Hematopoietic multipotent progenitor cell treated with erythropoietin and hydrocortisone succinate and interleukin-3 and kit ligand, for 17 days (in vitro differentiated cells): ENCODE data around the gene GLRX5.

Experiments
- DNase-seq: peaks from one replicate; pipeline ENCODE4 v3.0.0-alpha.2; 2015; ENCODE audit warnings: low spot score

GLRX5 gene

GRCh38 chr14:95518045-95518751 lies 16.7 kb upstream of the GLRX5 start:
- DNase-seq = peak; percentile 28

- DNase-seq = peak; percentile 42
Observed at GRCh38 chr14:95519699-95520098, 15.2 kb upstream of the GLRX5 start.

GRCh38 chr14:95520346-95520745 lies 14.5 kb upstream of the GLRX5 start:
- peak; percentile 28 for DNase-seq

GRCh38 chr14:95521001-95521400 lies 13.8 kb upstream of the GLRX5 start:
- DNase-seq = no peak

GRCh38 chr14:95522116-95522515 lies 12.7 kb upstream of the GLRX5 start:
- DNase-seq = no peak

GRCh38 chr14:95522556-95522955 lies 12.3 kb upstream of the GLRX5 start:
- peak; percentile 50 for DNase-seq

GRCh38 chr14:95523051-95523814 lies 11.6 kb upstream of the GLRX5 start:
- DNase-seq = peak; percentile 77

- peak; percentile 90 for DNase-seq
Observed at GRCh38 chr14:95523815-95524448, 10.9 kb upstream of the GLRX5 start.

GRCh38 chr14:95524706-95525512 lies 9.9 kb upstream of the GLRX5 start:
- DNase-seq = peak; percentile 52

GRCh38 chr14:95525999-95526398 lies 8.9 kb upstream of the GLRX5 start:
- no peak for DNase-seq

- DNase-seq = peak; percentile 75
Observed at GRCh38 chr14:95526483-95527386, 8.1 kb upstream of the GLRX5 start.

GRCh38 chr14:95527387-95528002 lies 7.4 kb upstream of the GLRX5 start:
- DNase-seq = peak; percentile 85

GRCh38 chr14:95529216-95529615 lies 5.6 kb upstream of the GLRX5 start:
- DNase-seq = peak; percentile 51

GRCh38 chr14:95530473-95531276 lies 4.2 kb upstream of the GLRX5 start:
- DNase-seq = peak; percentile 71

GRCh38 chr14:95531473-95531872 lies 3.4 kb upstream of the GLRX5 start:
- DNase-seq = peak; percentile 91

- peak; percentile 81 for DNase-seq
Observed at GRCh38 chr14:95531969-95532368, 2.9 kb upstream of the GLRX5 start.

GRCh38 chr14:95533391-95533821 lies 1.4 kb upstream of the GLRX5 start:
- DNase-seq = peak; percentile 85

- peak; percentile 73 for DNase-seq
Observed at GRCh38 chr14:95533822-95534221, 1.0 kb upstream of the GLRX5 start.

GRCh38 chr14:95535226-95536021 lies 574 bp downstream of the GLRX5 start:
- DNase-seq = peak; percentile 70
